ENCODE measurements around the gene MPPE1.
"Not testable (repeated sequence)": the region's sequence is repeated elsewhere in the genome, so short reads cannot be mapped to it uniquely, and the experiment has no call there.

MPPE1 gene, protein sequence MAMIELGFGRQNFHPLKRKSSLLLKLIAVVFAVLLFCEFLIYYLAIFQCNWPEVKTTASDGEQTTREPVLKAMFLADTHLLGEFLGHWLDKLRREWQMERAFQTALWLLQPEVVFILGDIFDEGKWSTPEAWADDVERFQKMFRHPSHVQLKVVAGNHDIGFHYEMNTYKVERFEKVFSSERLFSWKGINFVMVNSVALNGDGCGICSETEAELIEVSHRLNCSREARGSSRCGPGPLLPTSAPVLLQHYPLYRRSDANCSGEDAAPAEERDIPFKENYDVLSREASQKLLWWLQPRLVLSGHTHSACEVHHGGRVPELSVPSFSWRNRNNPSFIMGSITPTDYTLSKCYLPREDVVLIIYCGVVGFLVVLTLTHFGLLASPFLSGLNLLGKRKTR

DNA sequence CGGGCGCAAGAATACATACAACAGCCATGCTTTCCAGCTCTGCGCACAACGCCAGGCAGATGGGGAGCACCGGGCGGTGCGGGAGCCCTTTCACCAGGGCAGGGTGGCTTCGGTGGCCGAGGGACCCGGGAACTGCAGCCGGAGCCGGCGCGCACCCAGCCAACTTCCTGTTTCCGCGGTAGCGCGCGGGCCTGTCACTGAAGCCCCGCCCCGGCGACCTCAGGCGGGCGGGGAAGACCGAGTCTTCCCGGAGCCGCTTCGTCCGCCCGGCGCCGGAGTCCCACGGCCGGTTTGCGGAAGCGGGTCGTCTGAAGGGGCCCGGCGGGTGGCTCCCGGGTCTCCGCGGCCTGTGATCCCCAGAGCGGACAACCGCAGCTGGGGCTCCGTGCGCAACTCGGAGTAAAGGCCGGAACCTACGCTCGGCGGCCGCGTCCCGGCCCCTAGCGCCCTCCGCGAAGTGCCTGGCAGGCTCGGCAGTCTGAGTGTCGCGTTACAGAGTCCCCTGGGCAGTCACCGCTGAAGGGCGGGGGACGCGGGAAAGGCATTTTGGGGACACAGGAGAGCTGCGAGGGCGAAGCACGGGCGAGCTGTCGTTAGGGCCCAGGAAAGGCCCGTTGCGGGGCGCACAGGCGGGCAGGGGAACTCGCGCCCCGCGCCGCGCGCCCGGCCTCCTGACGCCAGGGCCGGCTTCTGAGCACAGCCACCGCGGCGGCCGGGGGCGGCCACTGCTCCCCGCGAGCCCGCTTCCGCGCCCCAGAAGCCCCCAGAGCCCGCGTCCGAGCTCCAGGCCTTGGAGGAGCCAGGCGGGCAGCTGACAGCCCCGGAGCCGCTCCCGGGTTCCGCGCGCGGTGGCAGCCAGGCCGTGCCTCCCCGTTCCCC, at the start of gene MPPE1:
Gene MPPE1, minus strand, starts transcription at position 136 of the 879 bp plus-strand sequence. CDS start 11,053 bp downstream, outside the sequence.
- DNase-seq (ENCODE audit: low read depth), result peak; percentile 73

DNA sequence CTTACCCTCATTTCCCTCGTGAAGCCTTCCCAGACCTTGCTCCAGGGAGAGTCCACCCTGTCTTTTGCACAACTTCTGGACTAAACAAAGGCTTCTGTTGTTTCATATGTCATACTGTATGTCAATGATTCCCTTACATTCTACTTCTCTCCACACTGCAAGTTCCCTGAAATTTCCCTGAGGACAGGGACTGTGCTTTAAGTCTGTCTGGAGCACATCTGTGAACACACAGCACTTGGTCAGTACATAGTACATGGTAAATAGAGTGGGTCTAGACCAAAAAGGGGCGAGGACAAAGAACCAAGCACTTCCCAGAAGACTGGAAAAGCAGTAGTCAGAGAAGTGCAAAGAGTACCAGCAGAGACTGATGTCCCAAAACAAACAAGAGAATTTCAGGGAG, 49.5 kb upstream of the MPPE1 start:
- no peak for DNase-seq (ENCODE audit: low read depth)

DNA sequence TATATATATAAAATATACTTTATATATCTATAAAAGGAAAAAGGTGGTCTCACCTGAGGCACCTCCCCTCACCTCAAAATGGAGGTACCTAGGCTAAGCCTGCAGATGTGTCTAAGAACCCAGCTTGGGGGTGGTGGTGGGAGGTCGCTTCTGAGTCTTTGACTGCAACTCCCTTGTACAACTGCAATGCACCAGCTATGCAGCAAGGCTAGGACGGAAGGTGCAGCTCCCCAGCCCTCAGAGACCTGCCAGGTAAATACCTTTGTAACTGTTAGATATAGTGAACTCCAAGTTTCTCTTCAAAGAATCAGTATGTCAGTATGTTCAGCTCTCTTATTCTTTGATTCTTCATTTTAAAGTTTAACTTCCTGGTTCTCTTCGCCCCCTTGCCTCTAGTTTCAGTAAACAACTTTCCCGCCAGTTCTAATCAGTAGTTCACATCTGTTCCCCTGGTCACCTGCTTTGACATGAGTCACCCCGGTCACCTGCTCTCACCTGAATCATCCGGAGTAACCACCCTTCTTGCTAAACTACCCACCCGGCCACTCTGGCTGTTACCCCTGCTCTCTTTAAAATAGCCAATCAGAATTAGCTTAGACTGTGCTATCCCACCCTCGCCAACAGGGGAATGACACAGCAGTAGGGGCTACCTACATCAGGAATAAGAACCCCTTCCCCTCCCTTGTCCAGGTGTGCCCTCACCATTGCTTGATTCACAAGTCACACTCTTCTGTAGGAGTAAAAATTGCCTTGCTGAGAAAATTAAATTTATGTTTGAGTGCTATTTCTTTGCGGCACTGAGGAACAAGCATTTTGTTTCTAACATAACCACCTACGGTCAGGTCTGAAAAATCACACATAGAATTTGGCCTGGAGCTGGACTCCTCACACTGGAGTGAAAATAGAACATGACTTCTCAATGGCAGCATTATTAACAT, 48.5 kb upstream of the MPPE1 start:
- DNase-seq (ENCODE audit: low read depth), result no peak

DNA sequence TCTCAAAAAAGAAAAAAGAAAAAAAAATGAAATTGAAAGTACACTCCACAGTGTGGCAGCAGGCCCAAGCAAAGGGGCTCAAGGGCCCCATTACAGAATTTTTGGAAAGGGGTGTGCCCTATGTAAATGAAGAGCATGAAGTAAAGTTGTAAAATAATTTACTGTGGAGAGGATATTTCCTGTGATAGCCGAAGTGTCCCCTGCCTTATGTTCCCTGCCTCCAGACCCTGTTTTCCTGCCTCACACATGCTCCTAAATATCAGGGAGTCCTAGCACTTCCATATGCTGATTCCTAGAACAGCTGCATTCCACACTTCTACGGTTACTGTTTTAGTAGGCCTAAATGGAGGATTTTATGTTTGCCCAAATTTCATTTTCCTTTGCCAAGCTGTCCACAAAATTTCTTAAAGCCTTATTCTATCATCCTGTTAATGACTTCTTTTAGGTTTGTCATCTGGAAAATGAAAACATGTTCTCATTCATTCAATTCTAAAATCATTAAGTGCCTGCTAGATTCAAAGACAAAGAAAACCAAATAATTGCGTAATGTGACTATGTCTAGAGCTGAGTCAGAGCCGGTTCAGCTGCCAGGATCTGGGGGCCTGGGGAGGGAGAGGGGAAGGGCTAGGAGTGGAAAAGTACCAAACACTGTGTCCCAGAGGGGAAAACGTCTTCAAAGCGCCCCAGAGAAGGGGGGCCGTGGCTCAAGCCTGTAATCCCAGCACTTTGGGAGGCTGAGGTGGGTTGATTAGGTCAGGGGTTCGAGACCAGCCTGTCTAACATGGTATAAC, 47.3 kb upstream of the MPPE1 start:
- peak; percentile 86 for DNase-seq (ENCODE audit: low read depth)

DNA sequence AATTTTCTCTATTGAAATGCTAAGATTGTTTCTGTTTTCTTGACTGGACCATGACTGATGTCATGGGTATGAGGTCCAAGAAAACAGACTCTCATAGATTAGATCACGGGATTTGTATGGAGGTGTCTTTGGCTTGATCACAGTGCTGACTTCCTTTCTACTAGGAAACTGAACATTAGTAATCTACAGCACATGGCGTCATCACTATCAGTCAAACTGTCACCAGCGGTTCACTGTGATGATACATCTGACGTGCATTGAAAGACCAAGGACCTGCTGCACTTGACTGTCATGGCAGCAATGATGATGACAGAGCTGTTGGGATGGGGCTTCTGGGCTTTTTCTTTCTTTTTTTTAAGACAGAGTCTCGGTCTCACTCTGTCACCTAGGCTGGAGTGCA, 45.0 kb upstream of the MPPE1 start:
- no peak for DNase-seq (ENCODE audit: low read depth)

DNA sequence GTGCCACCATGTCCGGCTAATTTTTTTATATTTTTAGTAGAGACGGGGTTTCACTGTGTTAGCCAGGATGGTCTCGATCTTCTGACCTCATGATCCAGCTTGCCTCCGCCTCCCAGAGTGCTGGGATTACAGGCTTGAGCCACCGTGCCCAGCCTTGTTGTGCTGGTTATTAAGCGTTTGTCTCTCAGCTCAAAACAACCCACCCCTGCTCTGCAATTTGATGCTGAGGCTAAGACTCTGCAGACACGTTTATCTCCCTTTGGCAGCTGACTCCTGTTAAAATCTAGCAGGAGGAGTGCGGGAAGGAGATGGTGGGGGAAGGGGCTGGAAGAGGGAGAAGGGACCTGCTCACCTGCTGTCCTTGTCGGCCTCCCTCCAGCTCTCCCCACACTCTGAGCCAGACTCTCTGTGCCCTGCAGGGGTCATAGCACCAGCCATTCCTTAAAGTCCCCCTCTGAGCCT, 43.3 kb upstream of the MPPE1 start:
- no peak for DNase-seq (ENCODE audit: low read depth)

DNA sequence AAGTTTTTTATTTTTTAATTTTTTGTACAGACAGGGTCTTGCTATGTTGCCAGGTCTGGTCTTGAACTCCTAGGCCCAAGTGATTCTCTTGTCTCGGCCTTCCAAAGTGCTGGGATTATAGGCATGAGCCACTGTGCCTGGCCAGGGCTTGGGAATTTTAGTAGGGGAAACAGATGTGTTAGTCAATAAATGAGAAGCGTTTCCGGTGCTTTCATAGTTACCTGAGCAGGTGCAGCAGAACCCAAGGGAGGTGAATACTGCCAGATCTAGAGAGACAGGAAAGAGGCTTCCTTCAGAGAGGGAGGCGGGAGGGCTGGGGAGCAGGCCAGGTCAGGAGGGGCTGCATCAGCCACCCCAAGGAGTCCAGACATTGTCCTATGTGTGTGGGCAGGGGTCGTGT, 42.7 kb upstream of the MPPE1 start:
- DNase-seq (ENCODE audit: low read depth), result no peak

DNA sequence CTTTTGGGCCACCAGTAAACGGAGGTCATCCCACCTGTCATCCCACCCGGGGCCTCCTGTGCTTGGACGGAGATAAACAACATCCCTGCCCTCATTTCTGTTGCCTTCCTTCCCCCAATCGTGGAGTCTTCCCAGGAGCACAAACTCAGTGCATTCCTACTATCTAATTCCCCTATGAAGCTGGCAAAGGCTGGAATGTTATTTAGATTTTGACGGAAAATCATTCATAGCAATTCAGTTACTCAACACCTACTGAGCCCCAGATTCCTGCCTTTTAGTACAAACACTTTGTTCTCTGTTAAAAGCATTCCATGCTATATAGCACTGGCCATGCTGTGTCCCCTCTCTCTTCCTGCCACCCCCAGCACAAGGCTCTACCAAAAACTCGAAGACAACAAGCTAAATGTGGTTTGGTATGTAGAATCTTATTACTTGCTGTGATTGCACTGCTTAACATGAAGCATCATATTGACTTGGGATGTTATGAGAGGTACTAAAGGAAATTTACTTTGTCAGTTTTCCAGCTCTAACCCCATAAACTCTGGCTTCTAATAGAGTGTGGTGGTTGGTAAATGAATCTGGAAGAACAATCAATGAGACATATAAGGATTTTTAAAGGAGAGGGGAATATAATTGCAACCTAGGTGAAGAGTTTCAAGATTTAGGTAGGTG, 40.9 kb upstream of the MPPE1 start:
- no peak for DNase-seq (ENCODE audit: low read depth)

DNA sequence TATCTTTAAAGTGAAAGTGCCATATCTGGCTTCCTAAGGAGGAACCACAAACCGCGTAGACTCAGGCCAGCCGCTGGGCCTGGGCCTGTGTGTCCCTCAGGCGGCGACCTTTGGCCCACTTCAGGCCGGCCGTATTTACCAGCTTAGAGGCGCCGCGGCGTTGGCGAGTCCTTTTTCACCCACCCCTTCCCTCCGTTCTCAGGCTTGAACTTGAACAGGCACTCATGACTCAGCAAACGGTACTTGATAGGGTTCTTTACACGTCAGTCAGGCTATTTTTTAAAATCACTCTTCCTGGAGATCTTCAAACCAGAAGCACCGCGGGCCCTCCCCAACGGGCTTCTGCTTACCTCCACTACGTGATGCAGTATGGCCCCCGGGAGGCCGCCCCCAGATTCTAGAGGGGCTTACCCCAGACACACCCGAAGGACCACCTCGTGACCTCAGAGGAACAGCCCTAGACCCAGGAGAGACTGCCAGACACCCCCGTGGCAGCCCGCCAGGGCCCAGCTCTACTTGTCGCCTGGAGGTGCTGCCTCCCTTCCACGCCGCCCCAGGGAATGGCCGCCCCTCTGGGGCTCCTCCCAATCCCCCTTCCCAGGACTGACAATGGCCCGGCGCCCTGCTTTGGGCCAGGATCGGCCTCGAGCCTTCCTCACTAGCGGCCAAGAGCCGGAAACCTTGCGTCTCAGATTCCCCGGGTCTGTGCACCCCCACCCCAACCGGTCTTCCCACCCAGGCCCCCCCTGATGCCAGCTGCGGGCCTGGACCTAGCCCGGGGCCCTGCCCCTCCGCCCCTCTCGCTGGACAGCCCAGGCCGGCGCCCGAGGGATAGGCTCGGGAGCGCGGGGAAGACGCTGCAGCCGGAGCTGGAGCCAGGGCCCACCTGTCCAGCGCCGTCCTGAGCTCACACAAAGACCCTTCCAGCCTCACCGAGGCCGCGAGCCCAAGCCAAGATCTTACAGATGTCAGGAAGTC, 39.4 kb upstream of the MPPE1 start:
- peak; percentile 97 for DNase-seq (ENCODE audit: low read depth)

DNA sequence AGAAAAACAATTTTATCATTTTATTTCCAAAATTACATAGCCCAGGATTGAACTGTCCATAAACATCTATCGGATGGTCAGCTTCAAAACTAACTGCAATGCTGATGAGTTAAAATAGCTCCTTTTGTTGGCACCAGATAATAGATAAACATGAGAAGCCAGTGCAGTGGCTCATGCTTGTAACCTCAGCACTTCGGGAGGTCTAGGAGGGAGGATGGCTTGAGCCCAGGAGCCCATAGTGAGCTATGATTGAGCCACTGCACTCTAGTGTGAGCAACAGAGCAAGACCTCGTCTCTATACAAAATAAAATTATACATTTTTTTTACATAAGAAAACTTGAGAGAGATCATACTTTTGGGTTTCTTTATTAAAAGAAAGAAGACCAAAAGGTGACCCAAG, 38.6 kb upstream of the MPPE1 start:
- peak; percentile 65 for DNase-seq (ENCODE audit: low read depth)

DNA sequence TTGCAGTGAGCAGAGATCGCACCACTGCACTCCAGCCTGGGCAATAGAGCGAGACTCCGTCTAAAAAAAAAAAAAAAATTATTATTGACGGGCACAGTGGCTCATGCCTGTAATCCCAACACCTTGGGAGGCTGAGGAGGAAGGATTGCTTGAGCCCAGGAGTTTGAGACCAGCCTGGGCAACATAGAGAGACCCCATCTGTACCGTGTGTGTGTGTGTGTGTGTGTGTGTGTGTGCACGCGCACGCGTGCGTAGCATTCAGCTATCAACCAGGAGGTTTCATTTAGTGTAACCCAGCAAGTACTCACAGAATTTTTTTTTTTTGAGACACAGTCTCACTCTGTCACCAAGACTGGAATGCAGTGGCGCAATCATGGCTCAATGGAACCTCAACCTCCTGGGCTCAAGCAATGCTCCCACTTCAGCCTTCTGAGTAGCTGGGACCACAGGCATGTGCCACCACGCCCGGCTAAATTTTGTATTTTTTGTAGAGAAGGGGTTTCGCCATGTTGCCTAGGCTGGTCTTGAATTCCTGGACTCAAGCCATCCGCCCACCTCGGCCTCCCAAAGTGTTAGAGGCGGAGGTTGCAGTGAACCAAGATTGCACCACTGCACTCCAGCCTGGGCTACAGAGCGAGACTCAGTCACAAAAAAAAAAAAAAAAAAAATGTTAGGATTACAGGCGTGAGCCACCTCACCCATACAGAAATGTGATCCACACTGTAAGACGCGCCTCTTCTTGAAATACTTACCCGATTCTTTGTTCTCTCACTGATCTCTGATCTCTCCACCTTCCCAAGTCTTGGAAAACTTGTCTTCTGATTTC, 37.9 kb upstream of the MPPE1 start:
- not testable (repeated sequence) for DNase-seq (ENCODE audit: low read depth)

DNA sequence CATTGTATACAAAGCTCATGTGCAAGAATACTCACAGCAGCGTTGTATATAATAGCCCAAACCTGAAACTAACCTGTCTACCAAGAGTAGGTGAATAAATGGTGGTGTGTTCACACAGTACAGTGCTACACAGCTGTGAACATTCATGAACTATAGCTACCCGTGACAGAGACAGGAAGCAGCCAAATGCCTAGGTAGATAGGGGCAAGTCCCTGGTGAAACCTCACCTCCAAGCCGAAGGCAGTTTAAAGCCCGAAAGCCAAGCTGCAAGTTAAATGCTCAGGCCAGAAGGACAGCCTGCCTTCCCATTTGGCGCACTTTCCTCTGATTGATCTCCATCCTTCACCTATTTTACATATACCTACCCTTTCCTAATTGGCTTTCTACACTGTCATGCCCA, 36.7 kb upstream of the MPPE1 start:
- DNase-seq (ENCODE audit: low read depth), result no peak

DNA sequence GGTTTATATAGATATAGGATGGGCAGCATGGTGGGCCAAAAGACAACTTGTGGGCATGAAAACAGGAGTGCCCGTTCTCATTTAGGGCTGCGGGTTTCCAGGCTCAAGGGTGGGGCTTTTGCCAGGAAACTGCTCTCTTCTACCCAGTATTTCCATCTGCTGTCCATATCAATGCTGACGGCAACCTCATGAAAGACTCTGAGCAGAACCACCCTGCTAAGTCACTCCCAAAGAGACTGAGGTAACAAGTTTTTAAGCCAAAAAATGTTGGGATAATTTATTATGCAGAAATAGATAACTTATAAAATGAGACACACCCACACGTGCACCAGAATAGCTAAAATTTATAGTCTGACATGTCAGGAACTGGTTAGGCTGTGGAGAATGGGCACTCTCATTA, 36.1 kb upstream of the MPPE1 start:
- no peak for DNase-seq (ENCODE audit: low read depth)

DNA sequence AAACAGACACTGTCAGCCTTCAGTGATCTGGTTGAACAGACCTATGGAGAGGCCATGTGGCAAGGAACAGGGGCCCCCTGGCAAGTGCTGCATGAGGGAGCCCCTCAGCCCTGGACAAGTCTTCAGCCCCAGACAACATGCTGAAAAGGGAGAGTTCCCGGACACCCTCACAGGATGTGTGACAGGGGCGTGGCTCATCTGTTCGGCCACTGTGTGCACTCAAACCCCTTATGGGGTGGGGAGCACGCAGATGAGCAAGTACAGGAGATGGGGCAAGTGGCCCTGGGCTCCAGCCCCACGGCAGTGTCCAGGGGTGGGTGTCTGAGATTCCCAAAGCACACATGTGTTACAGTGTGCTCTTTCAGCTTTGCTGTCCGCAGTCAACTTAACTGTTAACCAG, 35.4 kb upstream of the MPPE1 start:
- DNase-seq (ENCODE audit: low read depth), result no peak

DNA sequence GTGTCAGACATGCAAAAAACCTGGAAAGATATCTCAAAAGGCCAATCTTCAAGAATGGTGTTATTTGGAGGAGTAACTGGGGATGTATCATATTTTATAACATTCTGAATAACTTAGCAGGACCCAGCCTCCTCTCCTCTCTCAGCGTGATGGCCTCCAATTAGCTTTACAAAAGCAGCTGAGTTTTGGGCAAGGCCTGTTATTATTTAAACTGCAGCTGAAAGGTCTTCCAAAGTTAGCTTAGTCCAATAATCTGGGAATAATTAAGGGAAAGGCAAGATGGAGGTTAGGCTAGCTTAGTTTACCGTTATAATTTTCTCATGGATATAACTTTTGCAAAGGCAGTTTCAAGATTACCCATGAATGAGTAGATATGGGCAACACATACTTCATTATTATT, 32.8 kb upstream of the MPPE1 start:
- DNase-seq (ENCODE audit: low read depth), result no peak

DNA sequence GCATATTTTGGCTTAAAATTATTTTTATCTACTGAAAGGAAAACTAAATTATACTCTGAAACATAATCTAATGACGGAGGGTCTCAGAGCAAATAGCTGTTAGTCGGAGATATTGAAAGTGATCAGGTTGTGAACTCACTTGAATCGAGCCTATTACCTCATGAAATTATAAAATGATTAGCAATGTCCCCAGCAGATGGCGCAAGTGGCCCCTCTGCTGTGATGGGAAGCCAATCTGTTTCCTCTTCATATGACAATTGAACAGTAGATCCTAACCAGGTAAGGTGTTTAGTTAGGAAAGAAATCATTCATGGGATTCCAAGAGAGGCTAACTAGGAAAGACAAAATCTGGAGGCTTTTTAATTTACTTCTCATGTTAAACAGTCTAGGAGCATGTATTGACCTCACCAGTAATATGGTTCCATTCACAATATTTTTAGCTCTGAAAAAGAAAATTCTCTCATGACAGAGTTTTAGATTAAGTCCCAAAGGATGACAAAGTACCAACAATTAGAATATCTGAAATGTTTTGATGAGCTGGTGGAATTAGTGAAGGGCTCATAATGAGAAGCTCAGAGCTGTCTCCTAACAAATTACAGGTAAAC, 29.9 kb upstream of the MPPE1 start:
- DNase-seq (ENCODE audit: low read depth), result peak; percentile 28

DNA sequence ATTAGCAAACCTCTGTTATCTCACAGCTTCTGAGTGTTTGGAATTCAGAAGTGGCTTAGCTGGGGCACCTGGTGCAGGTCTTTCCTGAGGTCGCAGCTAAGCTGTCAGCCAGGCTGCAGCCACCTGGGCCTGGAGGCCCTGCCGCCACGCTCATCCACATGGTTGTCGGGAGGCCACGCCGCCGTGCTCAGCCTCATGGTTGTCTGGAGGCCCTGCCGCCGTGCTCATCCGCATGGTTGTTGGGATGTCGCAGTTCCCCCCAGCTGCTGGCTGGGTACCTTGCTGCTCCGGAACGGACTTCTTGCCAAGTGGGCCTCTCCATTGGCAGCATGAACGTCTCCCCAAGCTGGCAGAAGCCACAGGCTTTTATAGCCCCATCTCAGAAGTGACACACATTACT, 24.3 kb upstream of the MPPE1 start:
- DNase-seq (ENCODE audit: low read depth), result no peak

DNA sequence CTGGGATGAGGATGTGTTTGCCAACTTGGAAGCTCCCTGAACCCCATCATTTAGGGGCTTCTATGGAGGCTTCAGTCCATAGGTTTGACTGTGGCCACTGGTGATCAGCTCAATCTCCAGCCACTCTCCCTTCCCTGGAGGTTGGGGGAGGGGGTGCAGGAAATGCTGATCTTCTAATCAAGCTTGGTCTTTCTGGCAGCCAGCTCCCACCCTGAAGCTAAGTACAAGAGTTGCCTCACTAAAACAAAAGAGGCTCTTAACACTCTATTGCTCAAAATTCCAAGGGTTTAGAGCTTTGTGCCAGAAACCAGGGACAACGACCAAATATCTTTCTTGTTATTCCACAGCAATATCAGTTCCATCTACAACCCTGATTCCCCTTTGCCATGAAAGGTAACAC, 19.4 kb upstream of the MPPE1 start:
- no peak for DNase-seq (ENCODE audit: low read depth)

All from stromal cell of bone marrow (primary cell).